ENCODE results near the gene MC5R.
A peak's percentile ranks its signal among the peaks of the same experiment; 100 is the strongest.

MC5R gene

GRCh38 chr18:13823707-13824395 lies at the start of gene MC5R:
Gene MC5R, plus strand, starts transcription at chr18:13824149. Its CDS starts 1,617 bp downstream, at chr18:13825766.
- peak; percentile 1 for DNase-seq (ENCODE audit: low read depth)

DNA sequence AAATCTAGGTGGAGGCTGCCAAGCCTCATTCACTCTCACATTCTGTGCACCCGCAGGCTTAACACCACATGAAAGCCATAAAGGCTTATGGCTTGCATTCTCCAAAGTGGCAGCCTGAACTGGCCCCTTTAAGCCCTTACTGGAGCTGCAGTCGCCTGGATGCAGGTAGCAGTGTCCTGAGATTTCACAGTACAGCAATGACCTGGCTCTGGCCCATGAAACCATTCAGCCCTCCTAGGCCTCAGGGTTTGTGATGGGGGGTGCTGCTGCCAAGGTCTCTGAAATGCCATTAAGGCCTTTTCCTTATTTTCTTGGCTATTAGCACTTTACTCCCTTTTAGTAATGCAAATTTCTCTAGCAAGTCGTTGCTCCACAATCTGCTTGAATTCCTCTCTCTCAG lies 48.9 kb upstream of the MC5R start:
- DNase-seq (ENCODE audit: low read depth) = no peak

GRCh38 chr18:13791181-13791580 lies 32.8 kb upstream of the MC5R start:
- DNase-seq (ENCODE audit: low read depth) = no peak

DNA sequence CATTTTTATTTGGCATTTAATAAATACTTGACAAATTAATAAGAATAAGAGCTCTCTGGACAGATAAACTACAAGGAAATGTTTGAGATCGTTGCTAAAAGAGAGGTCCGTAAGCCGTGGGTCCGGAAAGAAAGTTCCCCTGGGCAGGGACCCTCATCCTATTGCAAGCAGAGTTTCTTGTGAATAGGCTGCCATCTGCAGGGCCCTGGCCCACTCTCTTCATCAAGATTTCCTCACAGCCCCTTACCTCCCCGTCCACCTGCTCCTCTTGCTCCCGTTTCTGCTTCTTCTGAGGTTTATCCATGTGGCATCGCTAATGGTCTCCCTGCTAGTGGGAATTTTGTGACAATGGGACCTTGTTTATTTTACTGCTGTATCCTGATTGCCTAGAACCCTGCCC lies 30.1 kb upstream of the MC5R start:
- no peak for DNase-seq (ENCODE audit: low read depth)

DNA sequence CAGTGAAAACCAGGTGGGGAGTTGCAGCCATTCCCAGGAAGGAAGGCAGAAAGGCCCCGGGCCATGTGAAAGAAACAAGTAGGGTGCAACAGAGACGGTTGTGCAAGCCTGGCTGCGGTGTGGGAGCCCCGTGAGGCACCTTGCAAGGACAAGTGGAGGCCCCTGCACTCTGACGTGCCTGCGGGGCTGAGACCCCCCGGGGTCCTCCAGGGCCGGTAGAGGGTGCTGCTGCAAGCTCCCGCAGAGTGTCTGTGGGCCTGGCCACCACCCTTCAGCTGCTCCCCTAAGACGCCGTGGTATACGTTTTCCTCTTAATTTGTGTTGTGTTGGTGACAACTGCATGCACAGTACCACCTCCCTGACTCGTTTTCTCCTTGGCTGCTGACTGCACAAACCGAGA lies 27.4 kb upstream of the MC5R start:
- DNase-seq (ENCODE audit: low read depth) = no peak

- DNase-seq (ENCODE audit: low read depth) = no peak
Measured at GRCh38 chr18:13797157-13797611, 26.8 kb upstream of the MC5R start.

GRCh38 chr18:13799396-13799795 lies 24.6 kb upstream of the MC5R start:
- DNase-seq (ENCODE audit: low read depth) = no peak

GRCh38 chr18:13800505-13801259 lies 23.3 kb upstream of the MC5R start:
- peak; percentile 4 for DNase-seq (ENCODE audit: low read depth)

DNA sequence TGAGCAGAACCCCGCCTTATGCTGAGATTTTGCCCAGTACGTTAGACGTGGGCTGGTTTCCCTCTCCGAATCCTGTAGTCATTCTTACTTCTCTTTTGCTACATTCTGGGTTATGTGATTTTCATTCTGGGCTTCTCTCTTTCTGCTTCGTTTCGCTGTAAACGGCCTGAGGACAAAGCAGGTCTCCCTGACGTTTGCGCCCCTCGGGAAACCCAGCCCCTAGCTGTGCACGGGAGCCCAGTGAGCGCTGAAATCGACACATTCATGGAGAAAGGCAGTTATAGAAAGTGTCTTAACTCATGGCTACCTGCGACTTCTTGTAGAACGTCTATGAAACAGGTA lies 22.7 kb upstream of the MC5R start:
- DNase-seq (ENCODE audit: low read depth) = no peak

DNA sequence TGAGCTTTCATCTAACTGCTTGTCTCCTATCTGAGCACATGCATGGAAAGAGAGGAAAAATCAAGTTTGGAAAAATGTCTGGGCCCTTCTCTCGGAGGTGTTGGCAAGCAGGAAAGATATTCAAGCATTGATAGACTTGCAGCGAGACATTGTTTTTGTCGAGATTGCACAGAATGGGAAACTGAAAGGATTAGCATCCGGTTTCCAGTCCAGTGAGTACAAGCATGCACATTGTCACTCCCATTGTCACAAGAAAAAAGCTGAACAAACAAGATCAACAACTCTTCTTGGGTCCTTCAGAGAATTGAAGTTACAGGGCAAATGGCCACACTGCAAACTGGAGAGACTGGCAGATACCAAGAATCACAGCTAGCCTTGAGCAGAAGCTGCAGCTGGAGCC lies 19.6 kb upstream of the MC5R start:
- no peak for DNase-seq (ENCODE audit: low read depth)

DNA sequence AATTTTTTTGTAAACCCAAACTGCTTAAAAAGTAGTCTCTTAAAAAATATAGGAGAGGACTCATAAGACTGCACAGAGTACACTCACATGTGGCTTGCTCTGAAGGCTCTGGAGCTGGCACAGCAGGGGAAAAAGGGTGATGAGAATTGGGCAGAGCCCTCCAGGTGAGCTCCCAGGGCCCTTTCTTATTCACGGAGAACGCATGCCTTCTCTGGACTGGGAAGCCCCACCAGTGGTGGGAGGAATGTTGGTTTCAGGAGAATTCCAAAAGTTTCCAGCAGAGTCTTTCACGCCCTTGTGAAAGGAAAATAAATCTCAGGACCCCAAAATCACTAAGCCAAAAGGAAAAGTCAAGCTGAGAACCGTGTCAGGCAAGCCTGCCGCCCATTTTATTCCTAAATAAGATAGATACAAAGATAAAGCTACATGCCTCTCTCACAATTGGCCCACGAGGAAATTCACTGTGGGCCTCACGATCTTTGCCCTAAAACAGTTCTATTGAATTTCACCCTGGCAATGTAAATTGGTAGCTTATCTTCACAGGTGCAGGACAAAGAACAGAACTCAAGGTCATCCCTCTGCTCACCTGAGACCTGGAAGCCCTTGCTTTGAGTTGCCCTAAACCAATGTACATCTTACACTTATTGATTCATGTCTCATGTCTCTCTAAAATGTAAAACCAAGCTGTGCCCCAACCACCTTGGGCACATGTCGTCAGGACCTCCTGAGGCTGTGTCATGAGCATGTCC lies 15.5 kb upstream of the MC5R start:
- no peak for DNase-seq (ENCODE audit: low read depth)

DNA sequence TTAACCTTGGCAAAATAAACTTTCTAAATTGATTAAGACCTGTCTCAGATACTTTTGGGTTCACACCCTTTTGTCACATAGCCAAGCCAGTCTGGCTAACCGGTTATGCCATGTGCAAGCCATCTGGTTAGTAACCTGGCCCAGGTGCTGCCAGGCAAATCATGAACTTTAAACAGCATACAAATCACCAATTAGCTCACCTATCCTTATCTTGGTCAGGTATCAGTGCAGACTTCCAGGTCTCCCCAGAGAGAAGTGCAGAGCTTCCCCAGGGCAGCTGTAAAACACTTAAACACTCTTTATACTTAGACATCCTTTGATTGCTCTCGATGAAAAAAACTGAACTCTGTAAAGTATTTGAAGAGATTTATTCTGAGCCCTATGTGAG lies 14.9 kb upstream of the MC5R start:
- no peak for DNase-seq (ENCODE audit: low read depth)

- DNase-seq (ENCODE audit: low read depth) = no peak
Measured at GRCh38 chr18:13809531-13810255, 14.3 kb upstream of the MC5R start.

DNA sequence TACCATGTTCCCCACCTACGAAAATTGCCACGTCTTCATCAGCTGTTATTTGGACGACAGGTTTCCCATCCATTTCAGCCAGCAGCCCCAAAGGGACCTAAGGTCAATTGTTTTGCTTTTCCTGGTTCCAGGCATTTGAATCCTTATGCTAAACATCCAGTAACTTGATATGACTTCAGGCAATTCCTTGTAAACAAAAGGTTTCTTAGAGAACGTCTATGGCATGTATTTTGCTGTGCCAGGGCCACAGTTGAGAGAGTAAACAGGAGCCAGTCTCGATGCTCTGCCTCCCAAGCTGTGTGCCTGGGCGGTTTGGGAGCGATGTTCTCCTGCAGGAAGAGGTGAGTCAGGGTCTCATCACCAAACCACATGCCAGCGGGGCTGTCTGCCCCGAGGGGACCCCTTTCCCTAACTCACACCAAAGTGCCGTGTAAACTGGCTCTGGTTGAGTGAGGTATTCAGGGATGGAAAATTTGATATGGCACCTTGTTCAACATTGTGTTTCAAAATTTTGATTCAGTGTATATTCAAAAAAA lies 12.9 kb upstream of the MC5R start:
- no peak for DNase-seq (ENCODE audit: low read depth)

GRCh38 chr18:13811993-13812392 lies 12.0 kb upstream of the MC5R start:
- no peak for DNase-seq (ENCODE audit: low read depth)

DNA sequence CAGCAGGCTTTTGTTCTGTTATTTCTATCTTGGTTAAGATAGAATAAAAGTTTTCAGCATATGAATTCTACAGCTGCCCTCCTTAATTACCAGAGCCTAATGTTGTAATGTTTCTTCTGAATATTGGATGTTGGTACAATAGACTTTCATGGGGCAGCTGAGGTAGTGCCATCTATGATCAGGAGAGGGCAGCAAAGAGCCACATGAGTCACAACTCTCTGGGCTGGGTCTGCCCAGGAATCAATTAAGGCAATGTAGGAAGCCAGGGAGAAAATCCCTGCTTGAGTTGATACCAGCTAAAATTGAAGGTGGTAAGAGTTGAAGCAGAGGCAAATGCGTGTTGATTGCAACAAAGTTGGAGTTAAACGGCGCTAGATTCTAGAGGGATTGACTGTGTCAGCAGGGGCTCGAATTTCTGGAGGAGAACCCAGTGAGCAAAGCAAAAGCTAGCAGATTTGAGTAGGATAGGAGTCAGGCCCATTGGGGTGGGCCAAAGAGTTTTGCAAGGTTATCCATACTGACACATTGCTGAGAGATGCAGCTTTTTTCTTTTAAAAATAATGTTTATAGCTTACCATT lies 10.6 kb upstream of the MC5R start:
- peak; percentile 18 for DNase-seq (ENCODE audit: low read depth)

GRCh38 chr18:13826209-13826608 lies 2.3 kb downstream of the MC5R start:
- no peak for DNase-seq (ENCODE audit: low read depth)

GRCh38 chr18:13831864-13832508 lies 8.0 kb downstream of the MC5R start:
- no peak for DNase-seq (ENCODE audit: low read depth)

GRCh38 chr18:13834496-13835015 lies 10.6 kb downstream of the MC5R start:
- DNase-seq (ENCODE audit: low read depth) = no peak

- DNase-seq (ENCODE audit: low read depth) = no peak
Measured at GRCh38 chr18:13835202-13835601, 11.3 kb downstream of the MC5R start.

DNA sequence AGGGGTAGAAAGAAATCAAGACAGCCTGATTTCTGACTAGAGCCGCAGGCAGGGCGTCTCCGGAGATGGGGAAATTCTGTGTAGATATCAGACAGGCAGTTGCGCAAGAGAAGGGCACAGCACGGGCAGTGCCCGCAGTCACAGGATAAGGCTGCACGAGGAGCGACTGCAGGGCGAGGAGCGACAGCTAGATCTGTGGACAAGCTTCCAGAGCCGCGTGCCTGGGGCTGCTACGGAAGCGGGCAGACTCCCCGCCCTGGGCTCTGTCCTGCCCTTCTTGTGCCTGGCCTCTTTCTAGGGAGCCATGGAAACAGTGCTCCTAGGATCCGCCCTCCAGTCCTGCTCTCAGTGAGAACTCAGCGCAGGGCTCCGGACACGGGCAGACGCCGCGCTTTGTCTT lies 12.6 kb downstream of the MC5R start:
- no peak for DNase-seq (ENCODE audit: low read depth)
